Fibroblast of the aortic adventitia (primary cell): ENCODE measurements around the gene VPS8. TPM values are rescaled to one million over a fixed set of nuclear protein-coding genes. Genes with fewer than 3 reads are reported as not detected.

Experiments used
- DNase-seq: peaks from one replicate; pipeline ENCODE4 v3.0.0-alpha.2; 2010; ENCODE audit warnings: low read depth
- H3K4me3 ChIP-seq: 2 replicates; pipeline ENCODE4 v1.5.1; 2011; ENCODE audit warnings: low read depth, mild to moderate bottlenecking, control low read depth, low read length, moderate library complexity
- total RNA-seq: library from RNA; depleted of rRNA; stranded (reverse); fragments of >200 nt; gene quantifications from 2 replicates; pipeline ENCODE4 v1.2.3, GENCODE V29; 2012; ENCODE audit warnings: low replicate concordance
- TF ChIP-seq, protein P1 (sequence below): IDR thresholded peaks from 2 replicates; pipeline ENCODE4 v1.5.1; 2011; ENCODE audit warnings: mild to moderate bottlenecking, low read length, control low read depth, inconsistent platforms; ENCODE audit not compliant: insufficient read depth

The VPS8 gene
- total RNA-seq, 1 donor = 56.6 TPM

DNA sequence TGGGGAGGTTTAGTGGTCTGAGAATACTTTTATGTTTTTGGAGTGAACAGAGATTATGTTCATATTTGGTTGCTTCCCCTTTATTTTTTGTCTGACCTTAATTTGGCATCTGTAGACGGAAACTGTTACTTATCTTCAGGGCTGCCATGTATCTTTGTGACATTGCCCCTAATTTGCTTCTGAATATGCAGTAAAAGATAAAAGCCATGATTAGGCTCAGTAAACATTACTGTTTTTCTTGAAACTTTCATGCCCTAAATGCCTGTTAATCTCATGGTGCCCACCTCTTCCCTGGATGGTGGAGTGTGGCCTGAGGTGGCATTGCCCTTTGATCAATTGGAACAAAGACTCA lies 234.2 kb downstream of the VPS8 start:
- no peak for DNase-seq
- H3K4me3 ChIP-seq = no peak overlapping the region
- TF ChIP-seq, protein P1, sequence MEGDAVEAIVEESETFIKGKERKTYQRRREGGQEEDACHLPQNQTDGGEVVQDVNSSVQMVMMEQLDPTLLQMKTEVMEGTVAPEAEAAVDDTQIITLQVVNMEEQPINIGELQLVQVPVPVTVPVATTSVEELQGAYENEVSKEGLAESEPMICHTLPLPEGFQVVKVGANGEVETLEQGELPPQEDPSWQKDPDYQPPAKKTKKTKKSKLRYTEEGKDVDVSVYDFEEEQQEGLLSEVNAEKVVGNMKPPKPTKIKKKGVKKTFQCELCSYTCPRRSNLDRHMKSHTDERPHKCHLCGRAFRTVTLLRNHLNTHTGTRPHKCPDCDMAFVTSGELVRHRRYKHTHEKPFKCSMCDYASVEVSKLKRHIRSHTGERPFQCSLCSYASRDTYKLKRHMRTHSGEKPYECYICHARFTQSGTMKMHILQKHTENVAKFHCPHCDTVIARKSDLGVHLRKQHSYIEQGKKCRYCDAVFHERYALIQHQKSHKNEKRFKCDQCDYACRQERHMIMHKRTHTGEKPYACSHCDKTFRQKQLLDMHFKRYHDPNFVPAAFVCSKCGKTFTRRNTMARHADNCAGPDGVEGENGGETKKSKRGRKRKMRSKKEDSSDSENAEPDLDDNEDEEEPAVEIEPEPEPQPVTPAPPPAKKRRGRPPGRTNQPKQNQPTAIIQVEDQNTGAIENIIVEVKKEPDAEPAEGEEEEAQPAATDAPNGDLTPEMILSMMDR = no peak

DNA sequence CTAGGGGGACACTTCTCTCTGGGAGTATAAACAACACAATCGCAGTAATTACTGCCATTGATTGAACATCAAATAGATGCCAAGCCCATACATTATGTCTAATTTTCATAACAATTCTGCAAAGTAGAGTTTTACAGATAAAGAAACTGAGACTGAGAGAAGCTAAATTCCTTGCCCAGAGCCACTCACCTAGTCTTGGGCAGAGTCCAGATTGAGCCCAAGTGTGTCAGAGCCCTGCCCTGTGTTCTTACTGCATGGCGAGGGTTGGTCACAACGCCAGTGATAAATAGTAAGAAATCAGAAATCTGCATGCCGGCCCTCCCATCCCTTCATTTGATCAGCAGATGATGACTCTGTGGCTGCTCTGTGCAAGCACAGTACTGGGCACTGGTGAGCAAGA lies 234.6 kb downstream of the VPS8 start:
- no peak overlapping the region for H3K4me3 ChIP-seq
- no peak for DNase-seq
- TF ChIP-seq, protein P1 = no peak

DNA sequence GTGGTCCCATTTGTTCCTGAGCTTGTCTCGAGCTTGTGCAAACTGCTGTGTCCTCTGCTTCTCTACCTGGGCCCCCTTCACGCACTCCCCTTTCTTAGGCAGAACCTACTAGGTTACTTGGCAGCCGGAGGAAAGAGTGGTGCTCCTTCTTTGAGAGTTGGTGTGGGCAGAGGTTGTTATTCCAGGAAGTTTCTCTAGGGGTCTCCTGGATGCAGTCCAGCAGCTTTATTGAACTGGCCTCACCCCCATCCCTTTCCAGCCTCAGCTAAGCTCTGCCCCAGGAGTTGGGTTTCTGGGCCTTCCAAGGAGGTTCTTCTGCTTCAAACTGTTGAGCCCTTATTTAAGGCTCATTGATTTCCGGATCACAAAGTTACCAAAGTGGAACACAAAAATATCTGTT lies 237.7 kb downstream of the VPS8 start:
- TF ChIP-seq, protein P1 = no peak
- no peak overlapping the region for H3K4me3 ChIP-seq
- DNase-seq = no peak

DNA sequence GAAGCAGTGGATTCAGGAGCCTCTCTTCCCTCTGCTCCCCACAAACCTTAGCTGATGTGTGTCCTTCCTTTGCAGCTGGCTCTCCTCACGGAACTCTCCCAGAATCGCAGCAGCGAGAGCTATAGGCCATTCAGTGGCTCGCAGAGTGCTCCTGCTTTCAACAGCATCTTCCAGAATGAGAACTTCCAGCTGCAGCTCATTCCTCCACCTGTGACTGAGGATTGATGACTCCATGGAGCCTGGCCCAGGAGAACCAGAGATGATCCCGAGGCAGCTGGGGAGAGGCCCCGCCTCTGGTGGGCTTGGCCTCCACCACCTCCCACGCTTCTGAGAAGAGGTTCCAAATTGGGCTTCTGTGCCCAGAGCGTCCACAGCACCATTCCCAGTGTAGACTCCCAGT lies 239.8 kb downstream of the VPS8 start:
- no peak for DNase-seq
- no peak overlapping the region for H3K4me3 ChIP-seq

GRCh38 chr3:185052631-185053030 lies 240.7 kb downstream of the VPS8 start:
- TF ChIP-seq, protein P1 = no peak
- DNase-seq = no peak
- no peak overlapping the region for H3K4me3 ChIP-seq

More for the DNA sequence above, 239.8 kb downstream of the VPS8 start:
- TF ChIP-seq, protein P1 = no peak

GRCh38 chr3:185056908-185057307 lies 244.9 kb downstream of the VPS8 start:
- no peak for DNase-seq
- TF ChIP-seq, protein P1 = no peak
- no peak overlapping the region for H3K4me3 ChIP-seq

DNA sequence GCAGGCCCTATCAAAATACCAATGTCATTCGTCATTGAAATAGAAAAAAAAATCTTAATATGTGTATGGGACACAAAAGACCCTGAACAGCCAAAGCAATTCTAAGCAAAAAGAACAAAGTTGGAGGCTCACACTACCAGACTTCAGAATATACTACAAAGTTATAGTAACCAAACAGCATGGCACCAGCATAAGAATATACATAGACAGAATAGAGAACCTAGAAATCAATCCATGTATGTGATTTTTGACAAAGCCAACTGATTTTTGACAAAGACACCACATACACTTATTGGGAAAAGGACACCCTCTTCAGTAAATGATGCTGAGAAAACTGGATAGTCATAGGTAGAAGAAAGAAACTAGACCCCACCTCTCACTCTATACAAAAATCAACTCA lies 245.9 kb downstream of the VPS8 start:
- no peak overlapping the region for H3K4me3 ChIP-seq
- TF ChIP-seq, protein P1 = no peak
- DNase-seq = no peak
